Fibroblast of skin of left biceps (primary cell): Measurements from ENCODE around the gene NBPF1.
"Not testable (repeated sequence)": the region's sequence is repeated elsewhere in the genome, so short reads cannot be mapped to it uniquely, and the experiment has no call there.

ENCODE experiments used
- DNase-seq, 2 experiments: peaks; one replicate each; pipeline ENCODE4 v3.0.0-alpha.2; 2013; ENCODE audit warnings: low read depth in 2 of 2

Gene NBPF1

DNA sequence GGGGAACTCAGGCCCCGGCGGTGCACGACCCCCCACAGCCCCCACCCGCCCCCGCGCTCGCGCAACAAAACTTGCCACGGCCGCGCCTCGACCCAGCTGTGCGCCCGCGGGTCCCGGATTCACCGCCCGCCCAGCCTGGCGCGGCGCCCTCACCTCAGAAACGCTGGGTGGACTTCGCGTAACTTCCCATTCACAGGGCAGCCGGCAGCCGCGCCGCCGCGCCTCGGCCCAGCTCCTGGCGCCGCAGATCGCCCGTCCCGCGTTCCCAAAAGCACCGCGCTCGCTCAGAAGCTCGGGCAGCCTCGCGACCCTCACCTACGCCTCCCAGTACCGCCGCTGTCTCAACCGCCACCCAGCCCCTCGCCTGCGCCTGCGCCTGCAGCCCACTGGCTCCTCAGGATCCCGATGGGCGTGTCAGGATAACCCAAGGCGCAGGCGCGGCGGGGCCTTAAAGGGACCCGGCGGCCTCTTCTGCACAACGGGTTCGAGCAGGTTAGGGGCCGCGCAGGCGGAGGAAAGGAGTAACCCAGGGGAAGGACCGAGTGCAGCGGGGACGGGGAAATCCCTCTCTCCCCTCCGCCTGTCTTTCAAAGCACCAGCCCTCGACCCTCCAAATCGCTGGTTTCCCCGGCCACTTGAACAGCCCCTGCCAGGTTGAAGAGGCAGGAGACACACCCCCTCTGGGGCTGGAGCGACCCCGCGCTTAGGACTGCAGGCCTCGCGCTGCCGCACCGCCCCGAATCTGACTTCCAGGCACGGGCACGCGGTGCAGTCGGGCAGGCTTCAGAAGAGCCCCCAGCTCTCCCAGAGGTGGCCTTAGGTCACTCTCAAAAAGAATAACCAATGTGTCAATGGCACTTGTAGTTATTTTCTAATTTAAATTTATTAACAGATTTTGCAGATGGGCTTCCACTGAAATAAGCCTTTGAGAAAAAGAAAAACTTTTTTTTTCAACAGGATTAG, at the start of gene NBPF1:
NBPF1 (minus strand) TSS at position 380 of the 963 bp plus-strand sequence.
- DNase-seq: peak; percentile 85 to 87

DNA sequence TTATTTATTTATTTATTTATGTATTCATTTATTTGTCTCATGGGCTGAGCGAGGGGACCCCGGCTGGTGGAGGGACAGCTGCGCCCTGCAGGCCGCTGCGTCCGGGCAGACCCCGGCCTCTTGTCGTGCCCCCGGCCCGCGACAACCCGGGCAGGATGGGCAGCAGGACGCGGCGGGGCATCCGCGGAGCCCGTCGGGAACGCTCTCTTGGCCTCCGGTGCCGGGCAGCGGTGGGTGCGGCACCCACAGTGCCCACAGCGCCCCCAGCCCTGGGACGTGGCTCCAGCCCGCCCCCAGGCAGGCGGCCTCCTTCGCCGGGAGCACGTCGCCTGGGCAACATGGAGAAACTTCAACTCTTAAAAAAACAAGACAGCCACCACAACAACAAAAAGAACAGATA, 44.9 kb upstream of the NBPF1 start:
- not testable (repeated sequence) for DNase-seq

DNA sequence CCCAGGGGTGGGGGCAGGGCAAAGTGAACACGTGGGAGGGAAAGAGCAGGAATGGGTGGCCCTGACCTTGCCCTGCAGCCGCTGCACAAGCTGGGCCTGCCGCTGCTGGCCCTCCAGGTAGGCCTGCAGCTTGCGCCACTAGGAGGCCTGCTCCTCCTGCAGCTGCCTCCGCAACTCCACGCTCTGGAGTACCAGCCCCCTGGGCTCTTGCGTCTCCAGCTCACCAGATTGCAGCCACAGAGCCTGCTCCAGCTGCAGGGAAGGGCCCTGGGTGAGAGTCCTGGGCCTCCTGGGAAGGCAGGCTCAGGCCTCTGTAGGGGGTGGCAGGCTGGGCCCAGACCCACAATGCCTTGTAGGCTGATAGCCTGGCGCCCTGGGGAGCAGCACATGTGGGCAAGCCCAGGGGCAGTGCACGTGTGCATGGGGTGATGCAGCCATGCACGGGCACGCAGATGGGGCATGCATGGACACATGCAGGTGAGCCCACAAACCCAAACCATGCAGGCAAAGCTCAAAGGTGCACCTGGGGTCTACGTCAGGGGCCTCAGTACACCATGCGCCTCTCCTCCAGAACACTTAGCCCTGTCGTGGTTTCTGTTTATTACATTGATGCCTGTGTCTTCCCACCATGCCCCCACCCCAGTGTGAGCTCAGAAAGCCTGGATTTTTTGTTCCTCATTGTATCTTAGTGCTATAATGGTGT, 43.8 kb upstream of the NBPF1 start:
- DNase-seq: not testable (repeated sequence)

DNA sequence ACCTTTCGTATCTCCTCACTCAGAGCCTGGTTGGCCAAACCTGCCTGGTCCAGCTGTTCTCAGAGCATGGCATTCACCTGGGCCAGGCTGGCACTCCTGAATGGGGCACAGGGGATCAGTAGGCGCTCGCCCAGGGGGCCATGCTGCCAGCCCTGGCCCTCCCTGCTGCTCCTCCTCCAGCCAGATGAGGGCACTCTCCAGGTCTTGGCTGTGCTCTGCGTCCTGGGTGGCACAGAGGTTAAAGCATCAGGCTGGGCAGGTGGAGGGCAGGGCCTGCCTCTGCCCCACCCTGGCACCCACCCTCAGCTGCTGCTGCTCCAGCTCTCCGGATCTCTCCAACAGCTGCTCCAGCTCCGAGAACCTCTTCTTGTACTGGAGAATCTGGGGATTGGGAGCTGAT, 43.2 kb upstream of the NBPF1 start:
- DNase-seq: not testable (repeated sequence)

DNA sequence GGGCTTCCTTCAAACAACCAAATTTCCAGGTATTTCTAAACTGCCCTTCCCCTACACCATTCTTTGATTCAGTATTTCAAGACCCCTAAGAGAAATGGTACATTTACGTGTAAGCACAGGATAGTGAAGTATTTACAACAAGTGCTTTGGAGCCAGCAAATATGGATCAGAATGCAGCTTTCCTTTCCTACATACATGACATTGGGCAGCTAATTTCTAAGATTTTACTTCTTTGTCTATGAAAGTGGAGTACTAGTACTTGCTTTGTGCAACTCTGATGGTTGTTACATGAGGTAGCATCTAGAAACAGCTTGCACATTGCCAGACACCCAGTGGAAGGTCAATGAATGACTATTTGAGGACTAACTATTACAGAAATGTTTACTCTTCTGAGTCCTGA, 38.2 kb upstream of the NBPF1 start:
- DNase-seq: not testable (repeated sequence)

DNA sequence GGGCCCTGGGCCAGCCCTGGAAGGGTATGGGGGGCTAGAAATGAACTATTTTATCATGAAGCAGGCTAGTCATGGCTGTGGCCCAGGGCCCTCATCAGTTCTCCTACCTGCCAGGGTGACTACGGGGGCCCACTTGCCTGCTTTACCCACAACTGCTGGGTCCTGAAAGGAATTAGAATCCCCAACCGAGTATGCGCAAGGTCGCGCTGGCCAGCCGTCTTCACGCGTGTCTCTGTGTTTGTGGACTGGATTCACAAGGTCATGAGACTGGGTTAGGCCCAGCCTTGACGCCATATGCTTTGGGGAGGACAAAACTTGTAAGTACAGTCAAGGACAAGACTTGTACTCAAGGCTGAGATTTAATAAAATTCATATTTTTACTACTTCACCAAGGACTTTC, 36.6 kb upstream of the NBPF1 start:
- not testable (repeated sequence) for DNase-seq

DNA sequence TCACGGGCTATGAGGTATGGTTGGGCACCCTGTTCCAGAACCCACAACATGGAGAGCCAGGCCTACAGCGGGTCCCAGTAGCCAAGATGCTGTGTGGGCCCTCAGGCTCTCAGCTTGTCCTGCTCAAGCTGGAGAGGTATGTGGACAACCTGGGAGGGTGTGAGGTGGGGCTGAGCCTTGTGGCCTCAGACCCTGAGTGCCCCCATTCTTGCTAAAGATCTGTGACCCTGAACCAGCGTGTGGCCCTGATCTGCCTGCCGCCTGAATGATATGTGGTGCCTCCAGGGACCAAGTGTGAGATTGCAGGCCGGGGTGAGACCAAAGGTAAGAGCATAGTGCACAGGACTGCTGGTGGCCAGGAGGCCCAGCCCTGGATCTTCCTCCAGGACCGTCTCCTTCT, 36.0 kb upstream of the NBPF1 start:
- DNase-seq: not testable (repeated sequence)

DNA sequence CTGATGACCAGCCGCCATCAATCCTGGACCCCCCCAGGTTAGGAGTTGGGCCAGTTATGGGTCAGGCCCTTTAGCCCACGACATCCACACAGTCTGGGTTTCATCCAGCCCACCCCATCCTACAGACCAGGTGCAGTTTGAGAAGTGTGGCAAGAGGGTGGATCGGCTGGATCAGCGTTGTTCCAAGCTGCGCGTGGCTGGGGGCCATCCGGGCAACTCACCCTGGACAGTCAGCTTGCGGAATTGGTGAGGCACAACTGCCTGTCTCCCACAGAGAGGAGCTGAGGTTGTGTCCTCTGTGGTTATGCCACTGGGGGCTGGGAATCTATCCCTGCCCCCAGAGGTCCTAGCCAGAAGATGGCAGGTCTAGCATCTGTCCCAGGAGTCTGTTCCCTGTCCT, 35.4 kb upstream of the NBPF1 start:
- DNase-seq: not testable (repeated sequence)

DNA sequence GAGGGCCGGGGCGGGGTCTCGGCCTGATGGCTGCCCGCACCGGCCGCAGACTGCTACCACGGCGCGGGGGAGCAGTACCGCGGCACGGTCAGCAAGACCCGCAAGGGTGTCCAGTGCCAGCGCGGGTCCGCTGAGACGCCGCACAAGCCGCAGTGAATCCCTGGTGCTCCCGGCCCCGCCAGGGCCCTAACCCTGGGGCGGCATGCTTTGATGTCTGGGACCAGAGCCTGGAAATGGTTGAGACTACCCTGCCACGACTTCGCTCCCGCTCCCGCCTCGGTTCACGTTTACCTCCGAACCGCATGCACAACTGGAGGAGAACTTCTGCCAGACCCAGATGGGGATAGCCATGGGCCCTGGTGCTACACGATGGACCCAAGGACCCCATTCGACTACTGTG, 34.9 kb upstream of the NBPF1 start:
- not testable (repeated sequence) for DNase-seq

DNA sequence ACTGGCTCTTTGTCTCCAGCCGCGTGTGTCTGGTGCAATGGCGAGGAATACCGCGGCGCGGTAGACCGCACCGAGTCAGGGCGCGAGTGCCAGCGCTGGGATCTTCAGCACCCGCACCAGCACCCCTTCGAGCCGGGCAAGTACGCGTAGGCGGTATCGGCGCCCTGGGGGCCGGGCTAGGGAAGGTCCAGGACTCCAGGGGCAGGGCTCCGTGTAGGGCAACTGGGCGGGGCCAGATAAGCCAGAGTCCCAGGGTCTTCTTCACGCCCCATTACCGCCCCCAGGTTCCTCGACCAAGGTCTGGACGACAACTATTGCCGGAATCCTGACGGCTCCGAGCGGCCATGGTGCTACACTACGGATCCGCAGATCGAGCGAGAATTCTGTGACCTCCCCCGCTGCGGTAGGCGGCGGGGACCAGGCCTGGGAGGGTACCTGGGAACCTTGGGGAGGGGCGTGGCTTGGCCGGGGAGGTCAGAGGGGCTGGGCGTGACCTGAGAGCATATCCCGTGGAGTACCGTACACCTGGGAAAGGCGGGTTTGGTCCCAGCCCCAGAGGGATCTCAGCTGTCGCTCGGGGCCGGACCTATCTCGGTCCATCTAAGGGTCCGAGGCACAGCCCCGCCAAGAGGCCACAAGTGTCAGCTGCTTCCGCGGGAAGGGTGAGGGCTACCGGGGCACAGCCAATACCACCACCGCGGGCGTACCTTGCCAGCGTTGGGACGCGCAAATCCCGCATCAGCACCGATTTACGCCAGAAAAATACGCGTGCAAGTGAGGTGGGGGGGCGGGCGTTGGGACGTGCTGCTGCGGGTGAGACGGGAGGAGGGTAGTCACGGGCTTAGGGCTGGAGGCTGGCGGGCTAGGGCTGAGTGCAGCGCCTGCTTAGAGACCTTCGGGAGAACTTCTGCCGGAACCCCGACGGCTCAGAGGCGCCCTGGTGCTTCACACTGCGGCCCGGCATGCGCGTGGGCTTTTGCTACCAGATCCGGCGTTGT, 34.1 kb upstream of the NBPF1 start:
- DNase-seq: not testable (repeated sequence)

DNA sequence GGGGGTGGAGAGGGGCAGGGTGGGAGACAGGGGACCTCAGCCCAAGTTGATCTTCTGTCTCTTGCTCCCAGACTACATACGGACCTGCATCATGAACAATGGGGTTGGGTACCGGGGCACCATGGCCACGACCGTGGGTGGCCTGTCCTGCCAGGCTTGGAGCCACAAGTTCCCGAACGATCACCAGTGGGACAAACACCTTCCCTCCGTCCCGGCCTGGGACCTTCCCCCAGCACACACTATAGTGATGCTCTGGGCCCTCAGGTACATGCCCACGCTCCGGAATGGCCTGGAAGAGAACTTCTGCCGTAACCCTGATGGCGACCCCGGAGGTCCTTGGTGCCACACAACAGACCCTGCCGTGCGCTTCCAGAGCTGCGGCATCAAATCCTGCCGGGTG, 33.4 kb upstream of the NBPF1 start:
- DNase-seq: not testable (repeated sequence)

DNA sequence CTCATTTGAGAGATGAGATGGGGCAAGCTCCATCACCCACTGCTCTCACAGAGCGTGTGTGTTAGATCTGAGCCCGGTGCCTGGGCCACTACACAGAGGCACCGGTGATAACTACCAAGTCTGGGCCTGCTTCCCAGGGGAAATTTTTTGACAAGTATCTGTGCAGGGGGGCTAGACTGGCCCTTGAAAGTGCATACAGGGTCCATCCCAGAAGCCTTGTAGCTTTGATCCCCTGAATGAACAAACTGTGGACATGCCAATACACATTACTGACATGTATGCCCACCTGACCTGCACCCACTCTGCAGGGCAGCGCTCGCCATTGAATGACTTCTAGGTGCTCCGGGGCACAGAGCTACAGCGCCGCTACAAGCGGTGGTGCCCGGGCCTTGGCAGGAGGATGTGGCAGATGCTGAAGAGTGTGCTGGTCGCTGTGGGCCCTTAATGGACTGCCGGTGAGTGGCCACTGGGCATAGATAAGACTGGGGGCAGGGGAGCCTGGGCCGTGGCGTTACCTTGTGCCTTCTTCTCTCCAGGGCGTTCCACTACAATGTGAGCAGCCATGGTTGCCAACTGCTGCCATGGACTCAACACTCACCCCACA, 32.8 kb upstream of the NBPF1 start:
- not testable (repeated sequence) for DNase-seq

DNA sequence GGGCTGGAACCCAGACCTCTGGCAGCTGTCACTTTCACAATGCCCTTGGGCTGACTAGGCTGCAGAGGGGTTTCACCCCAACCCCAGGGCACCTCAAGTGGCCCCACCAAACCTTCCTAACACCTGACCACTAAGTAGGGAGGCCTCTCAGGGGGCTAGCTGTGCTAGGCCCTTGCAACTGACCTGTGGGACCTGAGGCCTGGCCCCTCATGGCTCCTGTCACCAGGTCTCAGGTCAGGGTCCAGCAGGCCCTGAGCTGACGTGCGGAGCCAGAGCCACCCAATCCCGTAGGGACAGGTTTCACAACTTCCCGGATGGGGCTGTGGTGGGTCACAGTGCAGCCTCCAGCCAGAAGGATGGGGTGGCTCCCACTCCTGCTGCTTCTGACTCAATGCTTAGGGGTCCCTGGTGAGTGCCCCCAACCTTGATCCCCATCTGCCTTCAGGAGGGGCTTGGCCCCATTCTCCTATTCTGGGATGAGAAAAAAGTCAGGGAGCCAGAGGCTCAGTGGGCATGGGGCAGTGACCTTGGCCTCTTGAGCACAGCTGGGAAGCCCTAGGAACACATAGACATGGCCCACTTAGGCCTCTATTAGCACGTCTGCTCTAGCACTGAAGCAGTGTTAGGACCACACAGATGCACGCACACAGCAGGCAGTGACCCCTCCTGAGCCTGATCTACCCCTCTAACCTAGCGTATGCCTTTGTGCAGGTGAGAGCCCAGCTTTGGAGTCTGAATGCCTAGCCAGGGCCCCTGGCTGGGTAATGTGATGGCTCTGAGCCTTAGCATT, 32.1 kb upstream of the NBPF1 start:
- DNase-seq: not testable (repeated sequence)

DNA sequence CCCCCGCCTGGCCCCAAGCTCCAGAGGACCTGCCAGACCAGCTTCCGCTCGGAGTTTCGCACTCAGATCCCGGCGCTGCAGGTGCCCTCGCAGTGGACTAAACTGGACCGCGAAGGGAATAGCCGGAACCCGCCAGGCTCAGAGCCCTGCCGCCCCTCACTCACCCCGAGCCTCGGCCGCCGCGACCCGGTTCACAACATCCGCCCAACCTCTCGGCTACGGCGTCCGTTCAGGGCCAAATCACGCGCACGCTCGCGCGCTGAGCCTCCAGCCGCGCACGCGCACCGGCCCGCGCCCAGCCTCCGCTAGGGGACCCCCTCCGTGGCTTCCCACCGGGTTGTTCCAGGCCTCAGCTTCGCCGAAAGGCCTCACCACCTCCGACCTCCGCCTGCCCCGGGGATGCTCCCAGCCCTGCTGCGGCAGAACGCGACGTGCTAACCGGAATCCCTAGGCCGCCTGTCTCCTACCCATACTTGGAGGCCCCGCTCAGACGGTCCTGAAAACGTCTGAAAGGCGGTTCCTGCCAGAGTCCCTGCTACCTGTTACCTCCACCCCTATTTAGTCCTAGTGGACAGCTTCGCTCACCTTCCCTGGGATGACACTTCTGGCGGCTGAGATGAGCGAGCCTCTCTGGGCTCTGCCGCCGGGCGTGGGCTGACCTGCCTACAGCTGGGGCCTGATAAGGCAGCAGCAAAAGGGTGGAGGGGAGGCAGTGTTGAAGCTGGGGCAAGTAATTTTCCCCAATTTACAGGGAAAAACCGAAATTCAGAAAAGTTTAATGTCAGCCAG, 31.3 kb upstream of the NBPF1 start:
- DNase-seq: peak; percentile 88 to 89

DNA sequence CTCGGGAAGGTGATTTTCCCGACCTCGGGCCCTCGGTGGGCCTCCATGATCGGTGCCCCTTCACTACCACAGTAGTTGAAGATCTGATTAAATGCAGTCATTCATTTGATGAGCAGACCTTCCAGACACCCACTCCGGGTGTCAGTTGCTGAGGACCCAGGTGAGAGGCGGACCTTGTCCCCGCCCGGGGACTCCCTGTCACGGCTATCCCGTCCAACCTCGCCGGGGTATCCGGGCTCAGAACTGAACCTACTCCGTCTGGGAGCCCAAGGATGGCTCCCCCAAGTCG, 30.8 kb upstream of the NBPF1 start:
- no peak for DNase-seq

DNA sequence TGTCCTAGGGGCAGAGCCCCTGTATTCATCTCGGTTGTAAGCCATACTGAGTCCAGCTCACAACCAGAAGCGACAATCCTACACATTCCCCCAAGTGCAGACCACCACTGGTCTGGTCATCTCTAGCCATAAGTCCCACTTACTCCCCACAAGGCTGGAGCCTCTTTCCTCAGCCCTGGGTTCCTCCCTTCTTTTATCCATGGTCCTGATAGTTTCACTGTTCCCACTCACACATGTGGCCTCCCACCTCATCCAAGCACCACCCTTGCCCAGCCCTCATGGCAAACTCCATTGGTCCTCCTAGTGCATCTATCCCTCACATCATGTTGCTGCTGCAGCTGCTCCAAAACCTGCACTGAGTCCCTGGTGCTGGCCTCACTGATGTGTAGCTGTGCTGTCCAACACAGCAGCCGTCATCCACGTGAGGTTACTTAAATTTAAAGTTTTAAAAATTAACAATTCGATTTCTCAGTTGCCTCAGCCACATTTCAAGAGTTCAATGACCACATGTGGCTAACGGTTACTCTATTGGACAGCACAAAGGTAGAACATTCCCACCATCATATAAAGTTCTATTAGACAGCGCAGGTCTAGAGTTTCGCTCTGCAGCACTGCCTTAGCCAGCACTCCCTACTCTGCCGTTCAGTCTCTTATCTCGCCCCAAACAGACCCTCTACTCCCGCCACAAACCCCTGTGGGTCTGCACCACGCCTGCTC, 30.3 kb upstream of the NBPF1 start:
- not testable (repeated sequence) for DNase-seq

DNA sequence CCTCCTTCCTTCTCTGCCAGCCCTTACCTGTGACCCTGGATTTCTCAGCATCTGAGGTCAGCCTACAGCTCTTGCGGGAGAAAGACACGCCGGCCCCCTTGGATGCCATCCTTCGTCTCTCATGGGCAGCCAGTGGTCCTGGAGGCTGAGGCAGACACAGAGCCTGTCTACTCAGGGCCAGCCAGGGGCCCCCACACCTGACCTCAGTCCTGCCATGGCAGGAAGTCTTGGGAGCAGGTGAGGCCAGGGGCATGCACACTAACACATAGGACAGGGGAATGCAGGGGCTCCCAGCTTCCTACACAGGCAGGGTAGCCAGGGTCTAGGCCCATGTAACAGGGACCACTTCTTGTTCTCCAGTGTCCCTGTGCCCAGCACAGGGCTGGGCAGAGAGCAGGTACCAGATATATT, 29.6 kb upstream of the NBPF1 start:
- DNase-seq: not testable (repeated sequence)

DNA sequence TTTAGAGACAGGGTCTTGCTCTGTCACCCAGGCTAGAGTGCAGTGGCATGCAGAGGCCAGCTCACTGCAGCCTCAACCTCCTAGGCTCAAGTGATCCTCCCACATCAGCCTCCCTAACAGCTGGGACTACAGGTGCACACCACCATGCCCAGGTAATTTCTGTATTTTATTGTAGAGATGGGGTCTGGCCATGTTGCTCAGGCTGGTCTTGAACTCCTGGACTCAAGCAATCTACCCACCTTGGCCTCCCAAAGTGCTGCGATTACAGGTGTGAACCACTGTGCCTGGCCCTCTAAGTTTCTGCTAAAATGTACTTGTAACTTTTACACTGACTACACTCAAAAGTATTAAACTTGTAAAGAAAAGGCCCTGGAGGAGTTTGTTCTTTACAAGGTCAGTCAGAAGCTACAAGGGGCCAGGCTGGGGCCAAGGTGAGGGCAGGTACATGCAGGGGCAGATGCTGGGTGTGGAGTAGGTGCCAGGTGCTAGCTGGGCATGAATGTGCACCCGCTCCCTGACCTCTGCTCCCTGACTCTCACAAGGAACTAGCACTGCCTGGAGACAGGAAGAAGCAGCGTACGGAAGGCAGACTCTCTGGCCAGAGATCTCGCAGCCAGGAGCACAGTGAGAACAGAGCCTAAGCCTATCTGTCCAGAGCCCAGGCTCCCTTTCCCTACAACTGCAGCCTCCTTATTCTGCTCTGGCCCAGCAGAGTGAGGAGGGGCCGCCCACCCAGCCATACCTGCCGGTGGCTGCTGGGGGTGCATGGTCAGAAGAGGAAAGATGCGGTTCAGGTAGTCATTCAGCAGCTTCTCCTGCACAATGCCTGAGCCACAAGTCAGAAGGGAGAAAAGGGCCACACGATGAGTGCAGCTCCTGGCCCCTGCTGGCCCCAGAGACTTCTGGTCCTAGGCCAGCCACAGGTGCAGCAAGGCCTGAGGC, 28.9 kb upstream of the NBPF1 start:
- DNase-seq: not testable (repeated sequence)
